Smooth muscle cell (in vitro differentiated cells): ENCODE measurements around the gene CMIP. TPM values are rescaled to one million over a fixed set of nuclear protein-coding genes. Genes with fewer than 3 reads are reported as not detected.

ENCODE experiments used
- DNase-seq: peaks from one replicate; lab custom pipeline; 2025; ENCODE audit not compliant: unreplicated experiment; lab: John Stamatoyannopoulos, UW
- H2AFZ ChIP-seq: fragments of 200-600 bp; sonication (generic); 2 replicates; pipeline ENCODE4 v1.6.0; 2016; ENCODE audit warnings: antibody characterized with exemption, low read depth, mild to moderate bottlenecking
- H3F3A ChIP-seq: fragments of 200-600 bp; sonication (generic); 2 replicates; pipeline ENCODE4 v1.6.0; 2017; ENCODE audit warnings: antibody characterized with exemption, low read depth
- H3K27ac ChIP-seq: fragments of 200-600 bp; sonication (generic); 2 replicates; pipeline ENCODE4 v1.5.1; 2016; ENCODE audit warnings: low read depth, mild to moderate bottlenecking
- H3K27me3 ChIP-seq: fragments of 200-600 bp; sonication (generic); 2 replicates; pipeline ENCODE4 v1.6.1; 2016; ENCODE audit warnings: low read depth, mild to moderate bottlenecking
- H3K36me3 ChIP-seq: fragments of 200-600 bp; sonication (generic); 2 replicates; pipeline ENCODE4 v1.5.1; 2016; ENCODE audit warnings: low read depth
- H3K4me1 ChIP-seq: fragments of 200-600 bp; sonication (generic); 2 replicates; pipeline ENCODE4 v1.5.1; 2016; ENCODE audit warnings: low read depth
- H3K4me2 ChIP-seq: fragments of 200-600 bp; sonication (generic); 2 replicates; pipeline ENCODE4 v1.6.0; 2016; ENCODE audit warnings: mild to moderate bottlenecking
- H3K4me3 ChIP-seq: fragments of 200-600 bp; sonication (generic); 2 replicates; pipeline ENCODE4 v1.5.1; 2016; ENCODE audit warnings: mild to moderate bottlenecking
- H3K79me2 ChIP-seq: fragments of 200-600 bp; sonication (generic); 2 replicates; pipeline ENCODE4 v1.6.0; 2016; ENCODE audit warnings: low read depth, mild to moderate bottlenecking
- H3K9ac ChIP-seq: fragments of 200-600 bp; sonication (generic); 2 replicates; pipeline ENCODE4 v1.6.0; 2016; ENCODE audit warnings: low read depth
- H3K9me3 ChIP-seq: fragments of 200-600 bp; sonication (generic); replicated peaks from 2 replicates; pipeline ENCODE4 v1.5.1; 2016; ENCODE audit warnings: low read depth
- H4K20me1 ChIP-seq: fragments of 200-600 bp; sonication (generic); 2 replicates; pipeline ENCODE4 v1.6.0; 2016; ENCODE audit warnings: low read depth
- CTCF ChIP-seq: fragments of 200-600 bp; sonication (generic); IDR thresholded peaks from 2 replicates; pipeline ENCODE4 v1.5.1; 2017; ENCODE audit warnings: borderline replicate concordance, mild to moderate bottlenecking, antibody characterized with exemption; ENCODE audit not compliant: insufficient read depth, poor library complexity, severe bottlenecking
- WGBS: methylation state at CpG from one replicate; pipeline ENCODE4 v1.1.7; 2016; ENCODE audit warnings: low lambda C conversion rate; 5-methylcytosine and 5-hydroxymethylcytosine counted together
- polyA plus RNA-seq: library from polyadenylated mRNA; unstranded; fragments of >200 nt; fragmentation: Nextera tagmentation; extraction: Ambion mirVana; gene quantifications from 2 replicates; pipeline ENCODE4 v1.2.1, GENCODE V29; 2016
- total RNA-seq: library from RNA; depleted of rRNA; stranded (reverse); fragments of >200 nt; gene quantifications from 2 replicates; pipeline ENCODE4 v1.2.3, GENCODE V29; 2014

The CMIP gene
- total and polyA plus RNA-seq, 2 experiments from 2014 or later, result 2.5 to 44.5 TPM

GRCh38 chr16:81477697-81478693 lies 33.4 kb downstream of the CMIP start:
- H3K9me3 ChIP-seq, result no peaks in the 10 kb centered on the region
- no peak overlapping the region for H3K4me3 ChIP-seq
- no peaks in the 10 kb centered on the region for H3F3A ChIP-seq
- no peaks in the 10 kb centered on the region for H3K36me3 ChIP-seq
- H4K20me1 ChIP-seq, result peaks cover 98% of the 10 kb centered on the region
- H3K79me2 ChIP-seq, result peaks cover 87% of the 10 kb centered on the region
- DNase-seq, result no peak
- H3K27ac ChIP-seq, result no peak overlapping the region
- no peak overlapping the region for H3K4me2 ChIP-seq
- peaks cover 6% of the 10 kb centered on the region for H3K4me1 ChIP-seq
- no peak for TF ChIP-seq CTCF
- H3K9ac ChIP-seq, result no peak overlapping the region
- no peaks in the 10 kb centered on the region for H3K27me3 ChIP-seq
- H2AFZ ChIP-seq, result no peak overlapping the region
- WGBS, result 87% methylated on average over 19 of the region's 19 CpGs

GRCh38 chr16:81478876-81479511 lies 34.4 kb downstream of the CMIP start:
- WGBS, result 80% methylated on average over 13 of the region's 13 CpGs
- H3K36me3 ChIP-seq, result no peaks in the 10 kb centered on the region
- no peaks in the 10 kb centered on the region for H3K9me3 ChIP-seq
- H3K9ac ChIP-seq, result no peak overlapping the region
- no peak for DNase-seq
- no peak for TF ChIP-seq CTCF
- no peaks in the 10 kb centered on the region for H3K27me3 ChIP-seq
- no peak overlapping the region for H3K27ac ChIP-seq
- no peaks in the 10 kb centered on the region for H3F3A ChIP-seq
- no peak overlapping the region for H2AFZ ChIP-seq
- peaks cover 6% of the 10 kb centered on the region for H3K4me1 ChIP-seq
- H3K4me3 ChIP-seq, result no peak overlapping the region
- peaks cover 86% of the 10 kb centered on the region for H3K79me2 ChIP-seq
- no peak overlapping the region for H3K4me2 ChIP-seq
- peaks cover 98% of the 10 kb centered on the region for H4K20me1 ChIP-seq

GRCh38 chr16:81480606-81481206 lies 36.1 kb downstream of the CMIP start:
- no peak for TF ChIP-seq CTCF
- Histone ChIP-seq H3K27ac (peak overlapping the region; percentile 28), H3K79me2 (peaks cover 82% of the 10 kb centered on the region), H3K4me2 (peak overlapping the region; percentile 74), H3F3A (no peaks in the 10 kb centered on the region), H4K20me1 (peaks cover 98% of the 10 kb centered on the region), H3K9me3 (no peaks in the 10 kb centered on the region), H3K27me3 (no peaks in the 10 kb centered on the region), H3K4me3 (no peak overlapping the region), H2AFZ (no peak overlapping the region), H3K4me1 (peaks cover 6% of the 10 kb centered on the region), H3K9ac (no peak overlapping the region), H3K36me3 (no peaks in the 10 kb centered on the region)
- WGBS, result 93% methylated on average over 9 of the region's 9 CpGs
- no peak for DNase-seq
